A673 (cell line): ENCODE results near the gene ADTRP. TPM values are rescaled to one million over a fixed set of nuclear protein-coding genes. Genes with fewer than 3 reads are reported as not detected.

Experiments used
- BruUV-seq: library from RNA; stranded (reverse); fragments of 400-500 nt; replicated peaks from 2 replicates; lab custom pipeline; 2021; lab: Mats Ljungman, UMichigan
- CTCF ChIA-PET: fragments of 300-600 bp; sonication (Branson Sonifier 250); formaldehyde crosslinking; loops from one replicate; lab custom pipeline; 2022; ENCODE audit warnings: antibody characterized with exemption; lab: Charles Lee
- POLR2A ChIA-PET: fragments of 300-600 bp; sonication (Branson Sonifier 250); formaldehyde crosslinking; loops from one replicate; lab custom pipeline; 2022; ENCODE audit warnings: antibody characterized with exemption; ENCODE audit not compliant: low non-redundant PET; lab: Charles Lee
- DNase-seq: peaks from one replicate; pipeline ENCODE4 v3.0.0-alpha.2; 2015; ENCODE audit warnings: low spot score
- H3K27ac ChIP-seq: fragments of 200-600 bp; sonication (generic); 2 replicates; pipeline ENCODE4 v1.5.1; 2016; ENCODE audit warnings: mixed run types, low read depth, mild to moderate bottlenecking, mixed read lengths, antibody characterized with exemption, low read length; ENCODE audit not compliant: poor library complexity, severe bottlenecking
- H3K27me3 ChIP-seq: fragments of 200-600 bp; sonication (generic); replicated peaks from 2 replicates; pipeline ENCODE4 v1.6.1; 2017; ENCODE audit warnings: mixed run types, low read depth, mild to moderate bottlenecking, mixed read lengths, antibody characterized with exemption, low read length; ENCODE audit not compliant: insufficient read depth, poor library complexity
- H3K36me3 ChIP-seq: fragments of 200-600 bp; sonication (generic); 2 replicates; pipeline ENCODE4 v1.6.1; 2016; ENCODE audit warnings: mixed run types, mild to moderate bottlenecking, mixed read lengths, antibody characterized with exemption, low read length; ENCODE audit not compliant: insufficient read depth, poor library complexity, severe bottlenecking
- H3K4me1 ChIP-seq: fragments of 200-600 bp; sonication (generic); 2 replicates; pipeline ENCODE4 v1.6.1; 2017; ENCODE audit warnings: mixed run types, mild to moderate bottlenecking, mixed read lengths, antibody characterized with exemption, low read length; ENCODE audit not compliant: insufficient read depth, poor library complexity, severe bottlenecking
- H3K4me3 ChIP-seq: fragments of 200-600 bp; sonication (generic); 2 replicates; pipeline ENCODE4 v1.5.1; 2016; ENCODE audit warnings: low read depth, mixed run types, mild to moderate bottlenecking, mixed read lengths, low read length; ENCODE audit not compliant: poor library complexity, severe bottlenecking
- H3K9me3 ChIP-seq: fragments of 200-600 bp; sonication (generic); 2 replicates; pipeline ENCODE4 v1.6.1; 2016; ENCODE audit warnings: mixed run types, low read depth, mild to moderate bottlenecking, mixed read lengths, antibody characterized with exemption, low read length; ENCODE audit not compliant: poor library complexity, severe bottlenecking
- CTCF ChIP-seq: fragments of 300-800, 200-600 bp; sonication (generic); conservative IDR thresholded peaks from 2 replicates; pipeline ENCODE4 v1.5.1; 2017; ENCODE audit warnings: low read depth, mild to moderate bottlenecking, antibody characterized with exemption, low read length, moderate library complexity, mixed read lengths
- EZH2 ChIP-seq: fragments of 200-600 bp; sonication (generic); IDR thresholded peaks from 2 replicates; pipeline ENCODE4 v1.6.1; 2017; ENCODE audit warnings: borderline replicate concordance, low read depth, mild to moderate bottlenecking, mixed read lengths, antibody characterized with exemption, low read length; ENCODE audit not compliant: poor library complexity, severe bottlenecking
- intact Hi-C: fragments of 100-400 bp; cut with micrococcal nuclease; formaldehyde crosslinking; loops from one replicate; pipeline ENCODE4 v1.10.0; 2022; ENCODE audit not compliant: unreplicated experiment
- total RNA-seq: library from RNA; stranded (reverse); gene quantifications from 2 replicates; pipeline ENCODE4 v1.2.3, GENCODE V29; 2021

ADTRP gene
- total RNA-seq, 1 experiment from 2014 or later = not detected

GRCh38 chr6:11672669-11673068 is 105.9 kb downstream of the ADTRP start:
- CTCF ChIA-PET = no interaction called here
- no peaks in the 10 kb centered on the region for H3K36me3 ChIP-seq
- H3K27me3 ChIP-seq = no peaks in the 10 kb centered on the region
- H3K4me1 ChIP-seq = no peaks in the 10 kb centered on the region
- no peak for TF ChIP-seq CTCF
- no peak for TF ChIP-seq EZH2
- no peaks in the 10 kb centered on the region for H3K9me3 ChIP-seq
- intact Hi-C loops = no loop called here
- no TSS peak for BruUV-seq
- H3K4me3 ChIP-seq = no peak overlapping the region
- DNase-seq = no peak
- H3K27ac ChIP-seq = no peak overlapping the region
- POLR2A ChIA-PET = no interaction called here

GRCh38 chr6:11672256-11672655 is 106.3 kb downstream of the ADTRP start:
- no peaks in the 10 kb centered on the region for H3K4me1 ChIP-seq
- H3K9me3 ChIP-seq = no peaks in the 10 kb centered on the region
- no peak overlapping the region for H3K27ac ChIP-seq
- DNase-seq = no peak
- ChIA-PET CTCF (no interaction called here), POLR2A (no interaction called here)
- no peak overlapping the region for H3K4me3 ChIP-seq
- BruUV-seq = no TSS peak
- H3K27me3 ChIP-seq = no peaks in the 10 kb centered on the region
- intact Hi-C loops = no loop called here
- TF ChIP-seq CTCF = no peak
- TF ChIP-seq EZH2 = no peak
- no peaks in the 10 kb centered on the region for H3K36me3 ChIP-seq

GRCh38 chr6:11669696-11670095 is 108.9 kb downstream of the ADTRP start:
- POLR2A ChIA-PET = no interaction called here
- intact Hi-C loops = no loop called here
- Histone ChIP-seq H3K9me3 (no peaks in the 10 kb centered on the region), H3K4me3 (no peak overlapping the region), H3K27me3 (no peaks in the 10 kb centered on the region), H3K27ac (no peak overlapping the region), H3K4me1 (no peaks in the 10 kb centered on the region), H3K36me3 (no peaks in the 10 kb centered on the region)
- DNase-seq = no peak
- TF ChIP-seq EZH2 (no peak), CTCF (no peak)
- no TSS peak for BruUV-seq
- CTCF ChIA-PET = no interaction called here
